Endometrium (tissue), 2 donors: ENCODE data around the gene DCTD.
A peak's percentile ranks its signal among the peaks of the same experiment; 100 is the strongest.

Experiments used
- FAIRE-seq: peaks from 2 replicates; lab custom pipeline; 2012; peaks lifted over from hg19 to GRCh38; lab: Jason Lieb, UNC
- donor health status: control.
- donor health status: control.

Gene DCTD

GRCh38 chr4:182871616-182872015 lies 45.6 kb downstream of the DCTD start:
- FAIRE-seq, result no peak

- no peak for FAIRE-seq
Measured at GRCh38 chr4:182869697-182870096, 47.5 kb downstream of the DCTD start.

DNA sequence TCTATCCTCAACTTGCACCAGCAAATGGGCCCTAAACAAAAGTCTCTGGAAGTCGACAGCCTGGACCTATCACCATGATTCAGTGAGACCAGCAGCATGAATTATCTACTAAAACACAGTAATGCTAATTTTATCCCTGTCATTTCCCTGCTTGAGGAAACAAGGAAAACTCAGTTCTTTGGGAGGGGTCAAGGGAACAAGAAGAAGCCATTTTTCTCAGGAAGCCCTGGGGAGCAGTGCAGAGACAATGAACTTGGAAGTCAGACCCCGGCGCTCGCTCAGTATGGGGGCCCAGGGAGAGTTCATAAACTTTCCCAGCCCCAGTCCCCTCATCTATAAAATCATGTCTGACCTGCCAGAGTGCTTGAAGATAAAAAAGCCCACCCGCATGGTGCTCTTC lies 50.4 kb downstream of the DCTD start:
- FAIRE-seq, result no peak

- FAIRE-seq, result no peak
Measured at GRCh38 chr4:182863501-182863900, 53.7 kb downstream of the DCTD start.

GRCh38 chr4:182862921-182863320 lies 54.3 kb downstream of the DCTD start:
- no peak for FAIRE-seq

- FAIRE-seq, result no peak
Measured at GRCh38 chr4:182862141-182862875, 54.9 kb downstream of the DCTD start.

DNA sequence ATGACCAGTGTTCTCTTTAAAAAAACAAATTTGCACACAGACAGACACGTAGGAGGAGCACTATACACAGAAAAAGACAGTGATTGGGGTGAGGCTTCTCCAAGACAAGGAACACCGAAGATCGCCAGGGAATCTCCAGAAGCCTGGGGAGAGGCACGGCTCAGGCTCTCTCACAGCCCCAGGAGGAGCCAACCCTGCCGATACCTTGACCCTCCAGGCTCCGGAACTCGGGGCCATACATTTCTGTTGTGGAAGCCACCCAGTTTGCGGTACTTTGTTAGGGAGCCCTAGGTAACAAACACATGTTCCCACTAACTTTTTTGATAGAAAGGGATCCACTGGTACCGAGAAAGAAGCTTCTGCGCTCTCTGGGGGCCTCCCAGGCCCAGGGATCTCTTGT lies 55.8 kb downstream of the DCTD start:
- no peak for FAIRE-seq

- no peak for FAIRE-seq
Measured at GRCh38 chr4:182859730-182860129, 57.5 kb downstream of the DCTD start.

DNA sequence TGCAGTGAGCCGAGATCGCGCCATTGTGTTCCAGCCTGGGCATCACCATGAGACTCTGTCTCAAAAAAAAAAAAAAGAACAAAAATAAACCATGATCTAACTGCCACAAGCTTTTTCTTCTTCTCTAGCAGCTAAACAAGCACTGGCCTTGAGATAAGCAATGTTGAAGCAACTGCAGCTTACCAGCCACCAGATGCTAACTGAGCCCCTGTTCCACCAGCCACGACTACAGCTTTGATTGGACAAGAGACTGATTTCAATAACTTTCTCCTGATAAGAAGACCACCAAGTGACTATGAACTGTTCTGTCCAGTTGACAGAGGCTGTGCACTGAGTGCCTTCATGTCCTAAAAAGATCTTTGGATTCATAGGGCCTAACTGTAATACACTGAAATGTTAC lies 58.5 kb downstream of the DCTD start:
- FAIRE-seq, result no peak

- FAIRE-seq, result no peak
Measured at GRCh38 chr4:182856862-182857261, 60.3 kb downstream of the DCTD start.

- FAIRE-seq, result no peak
Measured at GRCh38 chr4:182855877-182856276, 61.3 kb downstream of the DCTD start.

DNA sequence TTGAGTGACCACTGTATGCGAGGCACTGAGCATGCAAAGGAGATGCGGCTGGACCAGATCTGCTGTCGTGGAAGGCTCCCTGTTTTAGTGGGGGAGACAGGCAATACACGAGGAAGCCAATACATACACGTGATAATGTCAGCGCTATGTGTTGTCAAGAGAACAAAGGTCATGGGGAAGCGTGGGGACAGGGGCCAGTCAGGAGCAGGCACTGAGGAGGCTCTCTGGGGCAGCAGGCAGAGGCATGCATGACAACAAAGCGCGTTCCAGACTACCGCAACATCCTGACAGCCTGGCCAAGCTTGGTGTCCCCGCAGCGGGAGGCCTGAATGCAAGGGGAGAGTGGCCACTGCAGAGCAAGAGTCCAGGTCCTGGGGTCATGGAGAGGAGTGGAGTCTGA lies 61.9 kb downstream of the DCTD start:
- FAIRE-seq, result no peak

- no peak for FAIRE-seq
Measured at GRCh38 chr4:182854466-182854865, 62.7 kb downstream of the DCTD start.

GRCh38 chr4:182853731-182854330 lies 63.4 kb downstream of the DCTD start:
- FAIRE-seq, result no peak

DNA sequence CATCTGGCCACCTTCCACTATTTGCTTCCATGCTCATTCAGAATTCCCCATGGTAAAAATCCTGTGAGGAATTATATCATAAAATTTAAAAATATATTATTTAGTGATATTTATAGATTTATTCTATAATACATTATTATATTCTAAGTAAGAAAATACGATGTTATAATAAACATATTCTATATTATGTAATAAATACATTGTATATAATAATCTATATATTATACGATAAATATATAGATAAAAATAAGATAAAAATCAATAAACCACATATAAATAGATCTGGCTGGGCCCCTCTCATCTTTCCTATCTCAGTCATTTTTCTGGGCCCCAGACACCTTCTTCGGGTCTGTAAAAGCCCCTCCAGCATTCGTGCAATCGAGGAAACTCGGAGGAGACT lies 68.5 kb downstream of the DCTD start:
- peak; percentile 66 for FAIRE-seq

- FAIRE-seq, result no peak
Measured at GRCh38 chr4:182847576-182848450, 69.4 kb downstream of the DCTD start.

DNA sequence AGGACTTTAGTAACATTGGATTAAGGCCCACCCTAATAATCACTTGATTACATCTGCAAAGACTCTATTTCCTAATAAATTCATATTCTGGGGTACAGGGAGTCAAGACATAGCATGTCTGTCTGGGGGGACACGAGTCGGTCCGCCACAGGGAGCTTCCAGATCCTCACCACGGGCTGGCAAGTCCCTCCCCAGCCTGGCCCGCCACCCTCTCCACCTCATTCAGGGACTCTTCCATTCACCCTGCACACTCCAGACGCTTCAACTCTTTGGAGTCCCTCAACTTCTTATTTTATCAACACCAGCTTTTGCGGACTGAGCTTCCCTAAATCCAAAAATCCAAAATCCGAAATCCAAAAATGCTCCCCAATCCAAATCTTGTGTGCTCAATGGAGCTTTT lies 71.2 kb downstream of the DCTD start:
- no peak for FAIRE-seq

DNA sequence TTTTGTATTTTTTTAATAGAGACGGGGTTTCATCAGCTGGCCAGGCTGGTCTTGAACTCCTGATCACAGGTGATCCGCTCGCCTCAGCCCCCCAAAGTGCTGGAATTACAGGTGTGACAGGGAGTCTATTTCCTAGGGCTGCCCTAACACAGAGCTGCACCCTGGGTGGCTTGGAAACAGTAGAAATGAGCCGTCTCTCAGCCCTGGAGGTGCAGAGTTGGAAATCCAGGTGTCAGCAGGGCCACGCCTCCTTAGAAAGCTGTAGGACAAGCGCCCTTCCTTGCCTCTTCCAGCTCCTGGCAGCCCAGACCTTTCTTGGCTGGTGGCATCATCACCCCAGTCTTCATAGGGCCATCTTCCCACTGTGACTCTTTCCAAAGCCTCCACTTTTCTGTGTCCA lies 71.6 kb downstream of the DCTD start:
- no peak for FAIRE-seq

DNA sequence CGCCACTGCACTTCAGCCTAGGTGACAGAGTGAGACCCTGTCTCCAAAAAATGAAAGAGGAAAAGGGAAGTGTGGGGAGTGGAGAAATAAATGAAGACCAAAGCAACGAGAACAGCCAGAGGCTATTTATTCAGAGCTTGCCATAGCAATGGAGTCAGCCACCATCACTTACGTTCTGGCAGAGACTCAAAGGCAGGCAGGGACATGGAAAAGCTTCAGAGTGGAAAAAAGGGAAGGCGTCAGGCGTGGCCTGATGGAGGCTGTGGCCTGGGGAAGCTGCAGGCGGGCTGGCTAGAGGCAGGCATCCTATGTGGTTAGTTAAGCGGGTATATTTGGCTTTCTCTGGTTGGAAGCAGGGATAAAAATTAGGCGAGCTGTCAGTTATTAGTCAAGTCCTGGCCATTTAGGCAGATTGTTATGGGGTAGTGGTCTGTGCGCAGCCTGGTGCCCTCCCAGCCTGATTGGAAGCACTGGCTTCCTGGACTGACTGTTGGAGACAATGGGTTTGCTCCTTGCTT lies 73.3 kb downstream of the DCTD start:
- no peak for FAIRE-seq

GRCh38 chr4:182842759-182843390 lies 74.3 kb downstream of the DCTD start:
- no peak for FAIRE-seq

- no peak for FAIRE-seq
Measured at GRCh38 chr4:182842104-182842600, 75.0 kb downstream of the DCTD start.

DNA sequence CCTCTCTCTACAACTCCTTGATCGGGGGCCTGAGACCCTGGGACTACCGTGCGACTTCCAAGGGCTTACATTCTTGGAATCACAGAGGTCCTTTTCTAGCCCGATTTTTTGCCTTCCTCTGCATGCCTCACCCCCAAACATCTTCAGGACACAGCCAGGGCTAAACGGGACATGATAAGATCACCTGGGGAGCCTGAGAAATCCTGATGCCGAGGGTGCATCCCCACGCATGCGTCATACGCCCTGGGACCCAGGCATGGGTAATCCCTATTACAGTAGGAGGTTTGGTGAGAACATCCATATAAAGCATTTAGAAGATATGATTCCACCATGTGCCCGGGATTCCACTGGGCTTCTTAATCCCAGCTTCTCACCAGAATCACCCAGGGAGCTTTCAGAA lies 77.1 kb downstream of the DCTD start:
- FAIRE-seq, result no peak
